ENCODE data around the gene COG5.

COG5 gene

GRCh38 chr7:107213193-107213788, 350.4 kb downstream of the COG5 start:
- H3K27ac ChIP-seq, result no peak overlapping the region
- DNase-seq (ENCODE audit: low spot score), result no peak
- TF ChIP-seq, protein P1, sequence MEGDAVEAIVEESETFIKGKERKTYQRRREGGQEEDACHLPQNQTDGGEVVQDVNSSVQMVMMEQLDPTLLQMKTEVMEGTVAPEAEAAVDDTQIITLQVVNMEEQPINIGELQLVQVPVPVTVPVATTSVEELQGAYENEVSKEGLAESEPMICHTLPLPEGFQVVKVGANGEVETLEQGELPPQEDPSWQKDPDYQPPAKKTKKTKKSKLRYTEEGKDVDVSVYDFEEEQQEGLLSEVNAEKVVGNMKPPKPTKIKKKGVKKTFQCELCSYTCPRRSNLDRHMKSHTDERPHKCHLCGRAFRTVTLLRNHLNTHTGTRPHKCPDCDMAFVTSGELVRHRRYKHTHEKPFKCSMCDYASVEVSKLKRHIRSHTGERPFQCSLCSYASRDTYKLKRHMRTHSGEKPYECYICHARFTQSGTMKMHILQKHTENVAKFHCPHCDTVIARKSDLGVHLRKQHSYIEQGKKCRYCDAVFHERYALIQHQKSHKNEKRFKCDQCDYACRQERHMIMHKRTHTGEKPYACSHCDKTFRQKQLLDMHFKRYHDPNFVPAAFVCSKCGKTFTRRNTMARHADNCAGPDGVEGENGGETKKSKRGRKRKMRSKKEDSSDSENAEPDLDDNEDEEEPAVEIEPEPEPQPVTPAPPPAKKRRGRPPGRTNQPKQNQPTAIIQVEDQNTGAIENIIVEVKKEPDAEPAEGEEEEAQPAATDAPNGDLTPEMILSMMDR (IDR thresholded peaks at IDR 0.05), result no peak
- no peak overlapping the region for H3K4me3 ChIP-seq

DNA sequence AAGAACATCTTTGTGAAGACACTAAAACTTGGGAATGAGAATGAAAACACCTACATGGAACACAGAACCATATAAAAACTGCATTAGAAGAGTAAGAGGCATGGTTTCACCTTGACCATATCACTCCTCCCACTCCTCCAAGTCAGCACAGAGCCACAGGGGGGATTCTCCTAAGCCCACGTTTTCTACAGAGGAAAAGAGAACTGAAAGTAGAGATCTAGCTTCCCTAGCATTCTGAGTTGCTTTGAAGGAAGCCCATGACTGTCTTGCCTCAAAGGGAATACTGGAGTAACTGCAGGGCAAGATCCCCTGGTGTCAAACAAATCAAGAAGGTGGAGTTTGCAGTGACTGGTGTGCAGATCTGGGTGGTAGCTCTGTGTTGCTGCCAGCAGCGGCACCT, 351.0 kb downstream of the COG5 start:
- Histone ChIP-seq H3K4me3 (no peak overlapping the region), H3K27ac (no peak overlapping the region)
- DNase-seq (ENCODE audit: low spot score), result no peak
- TF ChIP-seq, protein P1 (IDR thresholded peaks at IDR 0.05), result no peak

- Histone ChIP-seq H3K4me3 (no peak overlapping the region), H3K27ac (no peak overlapping the region)
- no peak for DNase-seq (ENCODE audit: low spot score)
- TF ChIP-seq, protein P1 (IDR thresholded peaks at IDR 0.05), result no peak
Measured at GRCh38 chr7:107210400-107210799, 353.3 kb downstream of the COG5 start.

GRCh38 chr7:107209565-107209964, 354.2 kb downstream of the COG5 start:
- DNase-seq (ENCODE audit: low spot score), result no peak
- H3K4me3 ChIP-seq, result no peak overlapping the region
- TF ChIP-seq, protein P1 (IDR thresholded peaks at IDR 0.05), result no peak
- no peak overlapping the region for H3K27ac ChIP-seq

GRCh38 chr7:107208563-107208962, 355.2 kb downstream of the COG5 start:
- peak overlapping the region; percentile 35 to 68 for H3K27ac ChIP-seq
- DNase-seq (ENCODE audit: low spot score), result no peak
- TF ChIP-seq, protein P1 (IDR thresholded peaks at IDR 0.05), result no peak
- no peak overlapping the region for H3K4me3 ChIP-seq

GRCh38 chr7:107208024-107208521, 355.6 kb downstream of the COG5 start:
- no peak for DNase-seq (ENCODE audit: low spot score)
- Histone ChIP-seq H3K27ac (peak overlapping the region; percentile 35 to 68), H3K4me3 (peak overlapping the region; percentile 13)
- TF ChIP-seq, protein P1 (IDR thresholded peaks at IDR 0.05), result no peak

DNA sequence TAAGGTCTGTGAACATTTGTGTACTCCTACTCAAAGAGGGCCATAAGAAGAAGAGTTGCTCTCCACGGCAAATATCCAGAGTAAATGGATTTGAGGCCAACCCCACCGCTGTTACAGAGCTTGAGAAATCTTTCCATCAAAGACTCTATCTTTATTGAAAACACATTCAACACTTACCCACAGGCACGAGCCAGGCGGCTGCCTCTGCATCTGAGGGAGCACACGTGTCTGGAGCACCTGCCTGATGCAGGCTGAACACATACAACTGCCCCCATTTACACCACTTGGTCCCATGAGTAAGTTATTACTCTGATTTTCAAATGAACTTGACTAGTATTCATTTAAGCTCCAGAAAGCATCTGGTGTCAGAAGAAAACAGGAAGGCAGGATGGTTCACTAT, 356.3 kb downstream of the COG5 start:
- Histone ChIP-seq H3K27ac (peak overlapping the region; percentile 24 to 68), H3K4me3 (peak overlapping the region; percentile 13)
- TF ChIP-seq, protein P1 (IDR thresholded peaks at IDR 0.05), result no peak
- DNase-seq (ENCODE audit: low spot score), result no peak

Data from coronary artery (tissue), 2 donors.